Measurements from ENCODE around the gene EPB41L4B.
"Not testable (repeated sequence)": the region's sequence is repeated elsewhere in the genome, so short reads cannot be mapped to it uniquely, and the experiment has no call there.

Gene EPB41L4B

GRCh38 chr9:109295221-109296130 lies 25.4 kb downstream of the EPB41L4B start:
- DNase-seq: no peak

GRCh38 chr9:109290385-109290784 lies 30.5 kb downstream of the EPB41L4B start:
- DNase-seq: no peak

GRCh38 chr9:109289931-109290330 lies 30.9 kb downstream of the EPB41L4B start:
- no peak for DNase-seq

- no peak for DNase-seq
These were observed 31.7 kb downstream of the EPB41L4B start for GRCh38 chr9:109289186-109289585.

GRCh38 chr9:109286981-109287380 lies 33.9 kb downstream of the EPB41L4B start:
- DNase-seq: no peak

GRCh38 chr9:109286571-109286977 lies 34.3 kb downstream of the EPB41L4B start:
- DNase-seq: peak; percentile 50

- DNase-seq: not testable (repeated sequence)
These were observed 37.2 kb downstream of the EPB41L4B start for GRCh38 chr9:109283672-109284071.

GRCh38 chr9:109283012-109283411 lies 37.8 kb downstream of the EPB41L4B start:
- no peak for DNase-seq

- no peak for DNase-seq
These were observed 38.6 kb downstream of the EPB41L4B start for GRCh38 chr9:109282302-109282701.

- DNase-seq: no peak
These were observed 39.3 kb downstream of the EPB41L4B start for GRCh38 chr9:109281518-109281917.

GRCh38 chr9:109278848-109279247 lies 42.0 kb downstream of the EPB41L4B start:
- no peak for DNase-seq

- DNase-seq: no peak
These were observed 42.6 kb downstream of the EPB41L4B start for GRCh38 chr9:109278216-109278615.

GRCh38 chr9:109277451-109277850 lies 43.4 kb downstream of the EPB41L4B start:
- no peak for DNase-seq

- DNase-seq: no peak
These were observed 44.1 kb downstream of the EPB41L4B start for GRCh38 chr9:109276469-109277440.

GRCh38 chr9:109274884-109275730 lies 45.8 kb downstream of the EPB41L4B start:
- DNase-seq: no peak

GRCh38 chr9:109273869-109274268 lies 47.0 kb downstream of the EPB41L4B start:
- no peak for DNase-seq

- no peak for DNase-seq
These were observed 48.1 kb downstream of the EPB41L4B start for GRCh38 chr9:109272745-109273144.

GRCh38 chr9:109272045-109272444 lies 48.8 kb downstream of the EPB41L4B start:
- no peak for DNase-seq

GRCh38 chr9:109270971-109271925 lies 49.6 kb downstream of the EPB41L4B start:
- no peak for DNase-seq

- no peak for DNase-seq
These were observed 50.4 kb downstream of the EPB41L4B start for GRCh38 chr9:109270441-109270840.

- DNase-seq: no peak
These were observed 51.0 kb downstream of the EPB41L4B start for GRCh38 chr9:109269839-109270238.

All from fibroblast of skin of abdomen (primary cell).